Stimulated activated CD4-positive, alpha-beta T cell treated with anti-CD3 and anti-CD28 coated beads, Interleukin-12 subunit alpha, Interleukin-12 subunit beta, amount 100 ng/mL, for 4 hours (primary cell): ENCODE results near the gene ATP10A.
"Not testable (repeated sequence)": the region's sequence is repeated elsewhere in the genome, so short reads cannot be mapped to it uniquely, and the experiment has no call there.

Source experiments
- DNase-seq: peaks from one replicate; pipeline ENCODE4 v3.0.0-alpha.2; 2020

Gene ATP10A

DNA sequence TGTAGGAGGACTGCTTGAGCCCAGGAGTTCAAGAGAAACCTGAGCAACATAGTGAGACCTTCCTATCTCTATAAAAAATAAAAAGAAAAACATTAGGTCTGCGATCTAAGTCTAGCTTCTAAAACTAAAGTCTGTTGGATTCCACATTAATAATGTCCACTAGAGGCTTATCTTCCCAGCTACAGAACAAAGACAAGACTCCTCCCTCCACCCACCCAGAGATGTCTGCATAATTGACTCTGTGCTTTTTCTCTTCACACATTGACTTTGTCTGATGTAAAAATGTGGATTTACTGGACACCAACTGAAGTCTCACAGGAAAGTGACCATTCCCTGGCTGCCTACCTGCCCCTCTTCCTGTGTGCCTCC is 91.8 kb downstream of the ATP10A start:
- DNase-seq = no peak

DNA sequence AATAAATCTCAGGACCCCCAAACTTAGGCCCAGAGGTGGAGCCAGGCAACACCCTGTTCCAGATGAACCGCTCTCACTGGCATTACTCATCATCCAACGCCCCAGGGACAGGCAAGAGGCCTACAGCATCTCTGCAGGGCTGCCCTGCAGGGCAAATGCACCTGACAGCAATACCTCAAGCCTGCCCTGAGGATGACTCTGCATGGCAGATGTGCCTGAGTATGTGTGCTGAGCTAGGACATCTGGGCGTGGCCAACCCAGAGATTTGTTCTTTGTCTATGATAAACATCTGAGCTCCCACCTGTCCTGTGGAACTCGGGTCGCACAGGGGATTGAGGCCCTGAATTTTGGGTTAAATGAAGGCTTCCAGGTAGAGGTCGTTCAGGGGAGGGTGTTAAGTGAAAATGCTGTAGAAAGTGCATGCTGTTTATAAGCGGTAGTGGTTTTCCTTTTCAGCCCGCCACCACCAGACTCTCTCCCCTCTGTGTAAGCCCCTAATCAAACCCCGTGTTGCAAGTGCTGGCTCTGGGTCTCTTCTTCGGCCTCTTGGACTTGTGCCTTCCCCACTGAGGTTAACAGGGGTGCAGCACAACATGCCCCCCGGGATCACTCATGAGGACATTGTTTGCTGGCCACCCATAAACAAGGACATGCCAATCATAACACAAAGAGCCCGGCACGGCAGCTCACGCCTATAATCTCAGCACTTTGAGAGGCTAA is 92.3 kb downstream of the ATP10A start:
- DNase-seq = no peak

DNA sequence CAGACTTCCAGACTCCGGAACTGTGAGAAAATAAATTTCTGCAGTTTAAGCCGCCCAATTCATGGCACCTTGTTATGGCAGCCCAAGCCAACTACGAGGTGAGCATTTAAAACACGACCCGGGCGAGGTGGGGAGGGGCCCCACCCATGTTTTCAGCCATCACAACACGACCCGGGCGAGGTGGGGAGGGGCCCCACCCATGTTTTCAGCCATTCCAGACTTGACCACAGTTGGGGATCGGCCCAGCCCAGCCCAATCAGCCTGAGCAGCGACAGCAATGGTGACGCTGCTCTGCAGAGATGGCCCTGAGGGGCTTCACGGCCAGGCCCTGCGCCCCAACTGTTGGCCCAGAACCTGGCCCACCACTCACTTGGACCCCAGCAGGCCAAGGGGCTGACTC is 93.1 kb downstream of the ATP10A start:
- no peak for DNase-seq

DNA sequence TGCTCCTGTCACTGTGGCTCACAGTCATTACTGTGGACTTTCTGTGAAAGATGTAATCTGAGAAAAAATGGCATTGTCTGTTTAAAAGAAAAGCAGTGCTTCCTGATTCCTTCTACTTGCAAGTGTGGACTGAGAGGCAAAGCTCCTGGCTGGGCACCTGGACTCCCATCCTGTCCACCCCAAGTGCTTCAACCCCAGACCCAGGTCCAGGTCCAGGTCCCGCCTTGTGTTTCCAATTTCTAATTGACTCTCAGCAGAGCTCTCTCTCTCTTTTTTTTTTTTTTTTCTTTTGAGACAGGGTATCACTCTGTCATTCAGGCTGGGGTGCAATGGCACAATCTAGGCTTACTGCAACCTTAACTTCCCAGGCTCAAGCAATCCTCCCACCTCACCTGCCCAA is 94.9 kb downstream of the ATP10A start:
- no peak for DNase-seq

DNA sequence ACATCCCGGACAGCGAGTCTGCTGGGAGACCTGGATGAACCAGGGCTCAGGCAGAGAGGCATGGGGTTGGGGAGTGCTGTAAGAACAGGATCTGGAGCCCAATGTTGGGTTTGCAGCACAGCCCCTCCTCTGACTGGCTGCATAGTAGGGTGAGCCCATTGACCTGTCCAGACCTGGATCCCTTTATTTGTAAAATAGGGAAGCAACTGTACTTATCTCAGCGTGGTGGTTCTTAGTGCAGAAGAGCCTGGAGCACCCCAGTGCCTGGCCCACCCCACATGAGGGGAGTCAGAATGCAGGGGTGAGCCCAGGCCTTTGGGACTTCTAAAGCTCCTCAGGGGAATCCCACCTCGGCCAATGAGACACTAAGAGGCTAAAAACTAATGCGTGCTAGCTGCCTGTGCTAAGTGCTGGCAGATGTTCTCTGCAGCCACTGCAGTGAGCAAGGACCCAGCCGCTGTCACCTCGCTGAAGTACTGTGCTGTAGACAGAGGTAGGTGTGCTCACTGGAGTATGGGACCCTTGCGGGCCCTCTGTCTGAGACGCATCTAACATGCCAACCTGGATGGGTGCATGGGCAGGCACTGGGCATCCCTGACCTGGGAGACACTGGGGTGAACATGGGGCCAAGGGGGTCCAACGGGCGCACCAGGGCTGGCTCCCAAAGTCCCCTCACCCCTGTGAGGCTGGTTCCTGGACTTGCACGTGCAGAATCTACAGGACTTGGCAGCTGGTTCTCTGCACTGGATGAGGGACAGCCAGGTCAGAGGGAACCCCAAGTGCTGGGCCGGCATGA is 95.6 kb downstream of the ATP10A start:
- DNase-seq = no peak

DNA sequence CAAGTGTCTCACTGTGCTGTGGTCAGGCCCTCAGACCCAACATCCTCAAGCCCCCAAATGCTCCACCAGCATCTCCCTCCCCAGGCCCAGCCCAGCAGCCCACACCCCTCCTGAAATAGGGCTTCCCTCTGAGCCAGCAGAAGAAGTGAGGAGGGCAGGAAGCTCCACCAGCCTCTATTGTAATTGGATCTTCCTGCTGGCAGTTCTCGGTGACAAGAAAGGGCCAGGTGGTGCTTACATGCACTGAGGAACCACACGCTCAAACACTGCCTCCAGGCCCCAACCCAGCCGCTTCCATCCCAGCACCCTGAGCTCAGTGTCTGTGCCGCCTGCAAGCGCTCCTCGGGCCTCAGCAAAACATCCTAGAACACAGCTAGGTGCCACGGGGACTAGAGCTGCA is 96.7 kb downstream of the ATP10A start:
- DNase-seq = no peak

DNA sequence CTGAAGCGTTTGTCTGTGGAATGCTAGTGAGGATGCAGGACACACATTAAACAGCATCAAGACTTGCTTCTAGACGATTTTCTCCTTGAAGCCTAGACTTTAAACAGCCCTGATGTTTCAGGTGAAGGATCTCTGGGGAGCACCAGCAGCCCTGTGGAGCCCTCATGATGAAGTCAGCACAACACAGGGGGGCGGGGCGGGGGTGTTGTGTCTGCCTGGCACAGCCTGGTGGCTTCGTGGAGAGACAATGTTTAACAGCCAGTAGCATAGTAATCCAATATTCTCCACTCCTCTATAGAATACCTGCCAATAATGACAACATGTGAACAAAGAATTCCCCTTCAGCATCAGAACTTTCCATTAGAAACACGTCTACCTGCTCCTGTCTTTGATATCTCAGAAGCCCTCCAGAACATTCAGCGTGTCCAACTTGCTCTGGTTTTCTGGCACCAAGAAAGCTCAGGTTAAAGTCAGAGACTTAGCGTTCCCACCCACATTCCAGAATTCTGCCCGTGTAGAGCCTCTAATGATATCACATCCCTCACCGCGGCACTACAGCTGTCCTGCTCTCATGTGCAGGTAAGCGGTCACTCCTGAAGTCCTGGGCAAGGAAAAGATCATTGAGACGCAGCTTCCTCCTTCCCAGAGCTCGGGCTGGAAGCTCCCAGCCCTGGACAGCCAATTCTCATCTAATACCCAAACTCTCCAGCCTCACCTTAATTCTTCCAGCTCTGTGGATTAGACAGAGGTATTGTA is 98.0 kb downstream of the ATP10A start:
- no peak for DNase-seq

DNA sequence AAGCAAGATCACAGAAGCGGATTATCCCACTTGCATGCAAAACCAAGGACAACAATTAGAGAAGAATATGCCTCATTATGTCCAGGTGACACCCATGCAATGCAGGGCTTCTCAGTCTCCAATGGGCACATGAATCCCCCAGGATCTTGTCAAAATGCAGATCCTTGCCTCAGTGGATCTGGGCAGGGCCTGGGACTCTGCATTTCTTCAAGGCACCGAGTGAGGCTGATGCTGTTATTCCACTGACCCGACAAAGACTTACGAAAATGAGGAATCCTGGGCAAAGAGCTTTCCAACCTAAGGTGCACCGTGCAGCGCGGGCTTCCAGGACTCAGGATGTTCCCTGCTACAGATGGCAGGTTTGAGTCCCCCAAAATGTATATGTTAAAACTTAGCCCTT is 99.2 kb downstream of the ATP10A start:
- no peak for DNase-seq

DNA sequence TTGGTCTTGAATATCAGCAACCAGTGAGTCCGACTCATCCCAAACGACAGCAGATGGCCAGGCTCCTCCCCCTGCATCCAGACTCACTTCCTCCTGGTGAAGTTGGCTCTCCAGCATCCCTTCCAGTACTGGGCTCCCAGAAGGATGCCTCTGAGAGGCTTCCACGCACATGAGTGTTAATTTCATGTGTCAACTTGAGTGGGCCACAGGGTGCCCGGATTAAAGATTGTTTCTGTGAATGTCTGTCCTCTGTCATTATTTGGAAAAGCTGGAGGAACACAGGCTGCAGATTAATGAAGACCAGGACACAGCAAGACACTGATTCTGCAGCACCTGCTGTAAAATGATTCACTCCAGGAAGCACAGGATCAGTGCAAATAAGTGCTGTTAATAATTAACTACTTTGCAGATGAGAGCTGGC is 99.8 kb downstream of the ATP10A start:
- DNase-seq = no peak

DNA sequence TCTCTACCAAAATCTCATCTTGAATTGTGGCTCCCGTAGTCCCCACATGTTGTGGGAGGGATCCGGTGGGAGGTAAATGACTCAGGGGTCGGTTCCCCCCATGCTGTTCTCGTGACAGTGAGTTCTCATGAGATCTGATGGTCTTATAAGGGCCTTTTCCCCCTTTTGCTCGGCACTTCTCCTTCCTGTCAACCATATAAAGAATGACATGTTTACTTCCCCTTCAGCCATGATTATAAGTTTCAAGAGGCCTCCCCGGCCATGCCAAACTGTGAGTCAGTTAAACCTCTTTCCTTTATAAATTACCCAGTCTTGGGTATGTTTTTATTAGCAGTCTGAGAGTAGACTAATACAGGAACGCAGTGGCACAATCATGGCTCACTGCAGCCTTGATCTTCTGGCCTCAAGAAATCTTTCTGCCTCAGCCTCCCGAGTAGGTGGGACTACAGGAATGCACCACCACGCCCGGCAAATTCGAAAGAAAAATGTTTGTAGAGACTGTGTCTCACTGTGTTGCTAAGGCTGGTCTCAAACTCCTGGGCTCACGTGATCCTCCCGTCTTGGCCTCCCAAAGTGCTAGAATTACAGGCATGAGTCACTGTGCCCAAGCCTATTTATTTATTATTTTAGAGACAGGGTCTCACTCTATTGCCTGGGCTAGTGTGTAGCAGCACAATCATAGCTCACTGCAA is 101.0 kb downstream of the ATP10A start:
- DNase-seq = no peak

DNA sequence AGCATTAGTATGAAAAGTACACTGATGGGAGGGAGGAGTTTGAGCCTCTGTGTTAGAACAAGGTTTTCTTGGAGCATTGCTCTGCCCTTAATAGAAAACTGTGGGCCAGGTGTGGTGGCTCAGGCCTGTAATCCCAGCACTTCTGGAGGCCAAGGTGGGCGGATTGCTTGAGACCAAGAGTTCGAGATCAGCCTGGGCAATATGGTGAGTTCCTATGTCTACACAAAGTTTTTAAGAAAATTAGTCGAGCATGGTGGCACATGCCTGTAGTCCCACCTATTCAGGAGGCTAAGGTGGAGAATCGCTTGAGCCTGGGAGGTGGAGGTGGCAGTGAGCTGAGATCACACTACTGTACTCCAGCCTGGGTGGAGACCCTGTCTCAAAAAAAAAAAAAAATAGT is 103.7 kb downstream of the ATP10A start:
- DNase-seq = no peak

DNA sequence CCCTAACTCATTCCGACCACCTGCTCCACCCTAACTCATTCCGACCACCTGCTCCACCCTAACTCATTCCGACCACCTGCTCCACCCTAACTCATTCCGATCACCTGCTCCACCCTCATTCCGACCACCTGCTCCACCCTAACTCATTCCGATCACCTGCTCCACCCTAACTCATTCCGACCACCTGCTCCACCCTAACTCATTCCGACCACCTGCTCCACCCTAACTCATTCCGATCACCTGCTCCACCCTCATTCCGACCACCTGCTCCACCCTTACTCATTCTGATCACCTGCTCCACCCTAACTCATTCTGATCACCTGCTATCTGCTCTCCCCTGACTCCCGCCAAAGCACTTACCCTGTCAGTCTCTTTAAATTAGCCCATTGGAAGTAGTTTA is 104.5 kb downstream of the ATP10A start:
- DNase-seq = not testable (repeated sequence)

DNA sequence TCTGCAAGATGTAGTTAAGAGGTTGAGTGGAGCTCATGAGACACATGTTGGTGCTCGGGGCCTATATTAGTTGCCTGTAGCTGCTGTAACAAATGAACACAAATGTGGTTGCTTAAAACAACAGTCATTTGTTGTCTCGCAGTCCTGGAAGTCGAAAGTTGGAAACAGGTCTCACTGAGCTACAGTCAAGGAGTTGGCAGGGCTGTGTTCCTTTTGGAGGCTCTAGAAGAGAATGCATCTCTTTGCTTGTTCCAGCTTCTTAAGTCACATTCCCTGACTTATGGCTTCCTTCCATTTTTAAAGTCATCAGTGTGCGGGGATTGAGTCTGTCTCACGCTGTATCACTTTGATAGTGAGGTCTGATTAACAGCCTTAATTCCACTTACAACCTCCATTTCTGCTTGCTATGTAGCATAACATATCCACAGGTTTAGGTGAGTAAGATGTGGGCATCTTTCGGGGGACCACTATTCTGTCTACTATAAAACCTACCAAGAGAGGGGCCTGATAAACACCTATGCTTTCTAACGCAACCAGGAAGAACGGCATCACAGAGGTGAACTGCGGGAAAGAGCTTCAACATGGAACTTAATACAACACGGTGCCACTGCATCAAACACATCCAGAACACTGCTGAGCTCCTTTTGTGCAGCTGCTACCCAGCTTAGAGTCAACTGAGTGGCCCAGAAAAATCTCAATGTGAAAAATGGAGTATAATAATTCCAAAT is 119.4 kb downstream of the ATP10A start:
- DNase-seq = no peak

DNA sequence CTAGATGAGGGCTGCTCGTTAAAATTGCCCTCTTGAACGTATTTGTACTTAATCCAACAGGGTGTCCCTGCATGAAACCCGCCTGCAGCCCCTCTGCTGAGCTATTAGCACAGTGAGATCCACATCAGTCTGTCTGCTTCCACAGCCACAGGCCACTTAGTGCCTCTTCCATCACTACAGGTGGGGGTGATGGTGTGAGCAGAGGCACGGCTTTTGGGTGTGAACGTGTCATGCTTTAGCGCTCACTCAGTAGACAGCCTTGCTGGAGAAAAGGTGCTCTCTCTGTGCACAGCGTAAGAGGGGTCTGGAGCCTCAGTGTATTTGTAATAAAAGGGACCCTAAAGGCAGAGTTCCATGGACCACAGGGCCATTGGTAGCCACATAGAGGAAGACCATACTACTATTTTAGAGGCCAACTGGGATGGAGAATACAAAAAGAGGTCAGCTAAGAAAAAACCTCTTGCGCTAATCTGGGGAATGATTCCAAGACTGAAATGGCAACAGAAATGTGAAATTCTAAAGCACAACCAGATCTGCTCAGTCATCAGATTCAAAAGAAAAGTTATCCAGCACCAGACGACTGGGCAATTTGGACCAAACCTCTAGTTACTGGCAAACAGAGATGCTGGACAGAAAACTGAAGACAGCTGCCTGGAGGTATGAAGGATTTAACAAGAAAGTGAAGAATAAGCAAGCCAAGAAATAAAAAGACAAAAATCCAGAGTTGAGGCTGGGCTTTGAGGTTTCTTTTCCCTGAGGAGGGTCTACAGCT is 120.2 kb downstream of the ATP10A start:
- no peak for DNase-seq

DNA sequence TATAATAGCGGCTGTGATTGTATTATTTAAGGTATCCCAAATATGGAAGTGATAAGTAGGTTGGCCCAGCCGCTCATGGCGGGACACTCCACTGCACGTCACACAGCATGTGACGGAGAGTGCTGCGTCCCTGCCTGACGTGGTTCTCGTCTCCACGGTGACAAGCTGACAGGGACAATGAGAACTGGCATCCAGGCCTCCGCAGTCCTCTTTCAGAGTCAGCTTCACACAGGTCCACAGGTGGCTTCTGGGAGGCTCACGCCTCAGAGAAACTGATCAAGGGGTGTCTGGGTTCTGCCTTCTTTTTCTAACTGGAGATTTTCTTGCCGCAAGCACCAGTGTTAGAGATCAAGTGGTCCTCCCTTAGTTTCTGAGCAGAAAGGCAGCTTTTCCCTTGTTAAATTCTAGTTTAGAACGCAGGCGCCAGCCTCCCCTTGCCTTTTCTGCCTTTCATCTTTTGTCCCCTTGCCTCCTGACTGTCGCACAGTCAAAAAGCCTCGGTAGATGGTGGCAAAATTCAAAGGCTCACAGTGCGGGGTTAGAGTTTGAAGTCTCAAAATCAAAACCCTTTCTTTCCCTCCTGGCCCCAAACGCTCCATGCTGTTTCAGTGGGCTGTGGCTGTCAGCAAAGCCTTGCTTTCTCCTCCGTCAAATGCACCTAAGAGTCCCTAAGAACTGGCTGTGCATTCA is 120.9 kb downstream of the ATP10A start:
- no peak for DNase-seq

DNA sequence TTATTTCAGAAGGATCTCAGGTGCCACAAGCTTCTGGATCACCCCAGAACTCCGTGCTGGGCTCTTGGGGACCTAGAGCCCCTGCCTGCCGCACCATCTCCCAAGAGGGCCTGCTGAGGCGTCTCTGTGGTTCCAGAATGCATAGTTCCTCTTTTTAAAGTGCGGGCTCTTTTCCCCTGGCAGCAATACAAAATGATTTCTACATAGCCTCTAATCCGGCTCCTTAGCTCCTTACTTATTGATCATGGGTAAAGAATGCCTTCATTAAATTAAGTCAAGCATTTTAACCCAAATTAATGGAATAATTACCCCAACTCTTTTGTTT is 121.9 kb downstream of the ATP10A start:
- DNase-seq = no peak

DNA sequence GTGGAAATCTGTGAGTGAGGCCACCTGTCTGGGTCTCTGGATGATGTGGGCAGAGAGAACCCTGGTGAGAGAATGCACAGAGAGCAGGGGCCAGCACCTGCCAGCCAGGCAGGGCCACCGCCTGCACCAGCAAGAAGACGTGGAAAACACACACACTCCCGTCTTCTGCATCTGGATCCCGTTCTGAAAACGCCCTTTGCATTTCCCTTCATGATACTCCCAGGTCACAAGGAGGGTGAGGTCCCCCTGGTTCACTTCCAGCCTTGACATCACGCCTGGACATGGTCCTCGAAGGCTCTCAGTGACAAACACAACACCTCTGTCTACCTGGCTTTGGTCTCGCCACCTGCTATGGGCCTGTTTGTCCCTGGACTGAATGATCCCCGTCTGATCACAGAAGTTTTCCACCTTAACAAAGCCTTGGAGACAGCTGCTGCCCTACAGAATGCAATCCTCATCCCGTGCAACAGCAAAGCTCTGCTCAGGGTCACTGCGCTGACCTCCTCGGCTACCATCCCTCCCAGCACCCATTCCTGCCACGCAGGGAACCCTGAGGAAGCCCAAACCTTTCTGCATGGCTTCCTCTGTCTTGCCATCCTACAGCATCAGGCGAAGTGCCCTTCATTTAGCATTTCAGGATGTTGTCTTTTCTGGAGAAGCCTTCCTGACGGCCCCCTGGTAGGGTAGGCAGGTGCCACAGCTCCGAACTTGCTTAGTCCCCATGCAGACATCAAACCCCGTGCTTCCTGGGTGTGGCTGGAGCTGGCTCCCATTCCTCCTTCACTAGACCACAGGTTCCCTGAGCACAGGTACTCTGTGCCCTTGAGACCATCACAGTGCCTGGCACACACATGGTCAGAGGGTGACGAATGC is 122.5 kb downstream of the ATP10A start:
- no peak for DNase-seq

DNA sequence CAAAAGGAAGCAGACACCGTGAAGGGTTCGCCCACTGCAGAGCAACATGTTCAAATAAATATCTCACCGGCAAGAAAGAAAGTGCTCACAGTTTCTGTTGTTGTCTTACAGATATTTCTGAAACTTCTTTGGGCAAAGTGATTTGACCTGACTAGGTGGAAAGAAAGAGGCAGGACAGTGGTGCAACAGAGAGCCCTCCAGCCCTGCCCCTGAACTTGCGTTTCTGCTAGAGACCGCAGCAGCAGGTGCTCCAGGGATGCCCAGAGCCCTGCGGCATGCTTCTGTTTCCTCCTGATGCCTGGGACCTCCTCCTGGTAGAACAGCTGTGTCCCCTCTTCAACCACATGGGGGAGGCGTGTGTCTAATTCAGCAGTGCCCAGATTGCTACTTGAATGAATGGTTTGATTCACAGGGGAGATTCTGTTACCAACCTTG is 123.4 kb downstream of the ATP10A start:
- DNase-seq = peak; percentile 20

DNA sequence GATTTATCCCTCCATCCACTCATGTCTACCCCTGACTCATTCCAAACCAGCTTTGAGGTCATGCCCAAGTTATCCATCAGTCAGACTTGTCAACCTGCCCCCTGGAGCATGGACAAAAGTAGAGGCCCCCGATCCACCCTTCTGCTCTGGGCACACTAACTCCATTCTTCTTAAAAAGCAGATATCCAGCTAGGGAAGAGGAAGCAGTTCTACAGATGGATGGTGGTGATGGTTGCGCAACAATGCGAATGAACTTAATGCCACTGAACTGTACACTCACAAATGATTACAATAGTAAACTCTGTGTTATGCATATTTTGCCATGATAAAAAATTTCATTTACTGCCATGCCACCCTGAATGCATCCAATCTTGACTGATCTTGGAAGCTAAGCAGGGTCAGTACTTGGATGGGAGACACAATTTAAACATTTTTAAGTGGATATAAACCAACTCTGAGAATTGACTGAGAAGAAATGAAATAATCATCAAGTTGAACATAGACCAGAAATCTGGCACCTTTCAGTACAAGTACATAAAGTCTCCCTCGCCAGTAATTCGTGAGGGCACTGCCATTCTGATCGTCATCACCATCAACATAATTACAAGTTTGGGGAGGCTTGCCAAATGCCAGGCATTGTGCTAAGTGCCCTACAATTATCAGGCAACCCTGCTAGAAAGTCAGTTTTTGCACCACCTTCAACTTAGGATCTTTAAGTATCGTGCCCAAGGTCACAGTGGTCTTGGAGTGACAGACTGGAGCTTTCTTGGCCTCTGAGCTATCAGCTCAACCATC is 124.8 kb downstream of the ATP10A start:
- no peak for DNase-seq
